H1 (cell line): ENCODE data around the gene EXOC5. TPM values are rescaled to one million over a fixed set of nuclear protein-coding genes. Genes with fewer than 3 reads are reported as not detected.

Experiments used
- CTCF ChIA-PET: fragments of 300-600 bp; sonication (Branson Sonifier 250); formaldehyde crosslinking; loops from one replicate; lab custom pipeline; 2021; ENCODE audit not compliant: partially characterized antibody; lab: Charles Lee
- POLR2A ChIA-PET: fragments of 300-600 bp; sonication (Branson Sonifier 250); formaldehyde crosslinking; loops from one replicate; lab custom pipeline; 2021; ENCODE audit warnings: inconsistent platforms; ENCODE audit not compliant: partially characterized antibody; lab: Charles Lee
- DNase-seq, 2 experiments: peaks; one replicate each; pipeline versions ENCODE4 v3.0.0 to v3.0.0-alpha.2; 2010 to 2022; ENCODE audit warnings: low spot score in 2 of 2, low read depth in 1 of 2, mixed read lengths in 1 of 2
- FAIRE-seq: peaks from 2 replicates; lab custom pipeline; 2011; peaks lifted over from hg19 to GRCh38; lab: Jason Lieb, UNC
- H2AFZ ChIP-seq: 2 replicates; pipeline ENCODE4 v1.8.1; 2012; ENCODE audit warnings: low read length, inconsistent platforms
- H2AK5ac ChIP-seq: 2 replicates; pipeline ENCODE4 v1.6.1; 2013; ENCODE audit warnings: low read depth, low read length
- H2BK120ac ChIP-seq: replicated peaks from 2 replicates; pipeline ENCODE3; 2013; ENCODE audit warnings: low read depth, low read length, inconsistent platforms
- H2BK12ac ChIP-seq: 2 replicates; pipeline ENCODE4 v1.6.1; 2013; ENCODE audit warnings: low read depth, low read length
- H2BK15ac ChIP-seq: 2 replicates; pipeline ENCODE4 v1.6.1; 2013; ENCODE audit warnings: low read length
- H2BK20ac ChIP-seq: 2 replicates; pipeline ENCODE4 v1.6.1; 2013; ENCODE audit warnings: low read length
- H2BK5ac ChIP-seq: 2 replicates; pipeline ENCODE4 v1.6.1; 2013; ENCODE audit warnings: low read depth, low read length
- H3K14ac ChIP-seq: 2 replicates; pipeline ENCODE4 v1.6.1; 2013; ENCODE audit warnings: inconsistent platforms; ENCODE audit not compliant: insufficient read length
- H3K18ac ChIP-seq: 2 replicates; pipeline ENCODE4 v1.6.1; 2013; ENCODE audit warnings: low read length; ENCODE audit errors: extremely low read depth
- H3K23ac ChIP-seq: 2 replicates; pipeline ENCODE4 v1.6.1; 2013; ENCODE audit warnings: inconsistent platforms; ENCODE audit not compliant: insufficient read length
- H3K23me2 ChIP-seq: 2 replicates; pipeline ENCODE4 v1.6.1; 2013; ENCODE audit warnings: low read depth, low read length
- H3K27ac ChIP-seq: 2 replicates; pipeline ENCODE4 v1.6.1; 2011; ENCODE audit warnings: low read depth, low read length, inconsistent platforms
- H3K27me3 ChIP-seq, 4 experiments: replicated peaks in 1 of 4; 1 replicate in 1 of 4; 2 replicates in 3 of 4; pipeline versions ENCODE4 v1.6.1 to v1.8.1; 2011 to 2013; ENCODE audit warnings: low read length in 3 of 4, mild to moderate bottlenecking in 3 of 4, inconsistent platforms in 2 of 4, mixed read lengths in 2 of 4, moderate library complexity in 1 of 4; ENCODE audit not compliant: control insufficient read depth in 3 of 4, insufficient read depth in 3 of 4; ENCODE audit errors: extremely low read depth in 1 of 4
- H3K36me3 ChIP-seq, 4 experiments: 2 replicates each; pipeline versions ENCODE4 v1.6.1 to v1.8.1; 2011 to 2013; ENCODE audit warnings: mild to moderate bottlenecking in 4 of 4, low read length in 3 of 4, moderate library complexity in 2 of 4, control low read depth in 1 of 4, inconsistent platforms in 1 of 4; ENCODE audit not compliant: insufficient read depth in 4 of 4, control insufficient read depth in 2 of 4
- H3K4ac ChIP-seq: replicated peaks from 2 replicates; pipeline ENCODE3; 2013; ENCODE audit warnings: low read length, low read depth, mixed read lengths, inconsistent platforms; ENCODE audit not compliant: insufficient read length
- H3K4me1 ChIP-seq, 4 experiments: replicated peaks in 1 of 4; 1 replicate in 1 of 4; 2 replicates in 3 of 4; pipeline versions ENCODE4 v1.6.1 to v1.8.1; 2011 to 2013; ENCODE audit warnings: low read length in 3 of 4, inconsistent platforms in 2 of 4, mixed read lengths in 1 of 4; ENCODE audit not compliant: insufficient read depth in 4 of 4, control insufficient read depth in 3 of 4
- H3K4me2 ChIP-seq, 2 experiments: 2 replicates each; pipeline versions ENCODE4 v1.6.1 to v1.8.1; 2011 to 2013; ENCODE audit warnings: low read depth in 2 of 2, low read length in 2 of 2, control low read depth in 1 of 2, inconsistent platforms in 1 of 2, mild to moderate bottlenecking in 1 of 2; ENCODE audit not compliant: insufficient read depth in 1 of 2
- H3K4me3 ChIP-seq, 4 experiments: fragments of 200-600, 300-600 bp in 1 of 4; sonication (generic), shearing (Covaris generic), sonication (Bioruptor Twin) in 1 of 4; 2 replicates each; pipeline versions ENCODE4 v1.5.1 to v1.8.1; 2011 to 2016; ENCODE audit warnings: low read length in 4 of 4, low read depth in 3 of 4, control low read depth in 2 of 4, inconsistent platforms in 2 of 4, mild to moderate bottlenecking in 2 of 4, mixed read lengths in 1 of 4, moderate library complexity in 1 of 4; ENCODE audit not compliant: insufficient read depth in 2 of 4; ENCODE audit errors: extremely low read depth in 1 of 4
- H3K56ac ChIP-seq: replicated peaks from 2 replicates; pipeline ENCODE3; 2013; ENCODE audit warnings: low read depth, mild to moderate bottlenecking, mixed read lengths, low read length, inconsistent platforms; ENCODE audit not compliant: insufficient read length
- H3K79me1 ChIP-seq: 2 replicates; pipeline ENCODE4 v1.6.1; 2013; ENCODE audit warnings: low read depth, low read length, control low read depth
- H3K79me2 ChIP-seq, 2 experiments: 2 replicates each; pipeline versions ENCODE4 v1.6.1 to v1.8.1; 2012 to 2013; ENCODE audit warnings: low read length in 2 of 2, mild to moderate bottlenecking in 2 of 2, inconsistent platforms in 1 of 2; ENCODE audit not compliant: insufficient read depth in 2 of 2, control insufficient read depth in 1 of 2
- H3K9ac ChIP-seq, 4 experiments: replicated peaks in 1 of 4; 1 replicate in 1 of 4; 2 replicates in 3 of 4; pipeline versions ENCODE4 v1.6.1 to v1.8.1; 2011 to 2013; ENCODE audit warnings: low read depth in 3 of 4, low read length in 3 of 4, control low read depth in 2 of 4, mild to moderate bottlenecking in 2 of 4, moderate library complexity in 2 of 4, inconsistent platforms in 1 of 4; ENCODE audit errors: extremely low read depth in 1 of 4
- H3K9me3 ChIP-seq, 2 experiments: 2 replicates each; pipeline versions ENCODE4 v1.6.1 to v1.8.1; 2012 to 2013; ENCODE audit warnings: mild to moderate bottlenecking in 2 of 2, moderate library complexity in 2 of 2, control low read depth in 1 of 2, inconsistent platforms in 1 of 2, low read depth in 1 of 2, low read length in 1 of 2, mixed read lengths in 1 of 2; ENCODE audit not compliant: insufficient read depth in 2 of 2
- H4K20me1 ChIP-seq, 2 experiments: replicated peaks in 1 of 2; 2 replicates each; pipeline versions ENCODE3 to v1.8.1; 2011 to 2013; ENCODE audit warnings: inconsistent platforms in 2 of 2, low read length in 2 of 2, mild to moderate bottlenecking in 1 of 2; ENCODE audit not compliant: insufficient read depth in 2 of 2, control insufficient read depth in 1 of 2
- H4K5ac ChIP-seq: 2 replicates; pipeline ENCODE4 v1.6.1; 2013; ENCODE audit warnings: low read length, low read depth, mixed read lengths, inconsistent platforms; ENCODE audit not compliant: insufficient read length
- H4K8ac ChIP-seq: 2 replicates; pipeline ENCODE4 v1.8.0; 2013; ENCODE audit warnings: mild to moderate bottlenecking, moderate library complexity, low read length, inconsistent platforms; ENCODE audit not compliant: insufficient read depth; ENCODE audit errors: extremely low read depth
- H4K91ac ChIP-seq: replicated peaks from 2 replicates; pipeline ENCODE3; 2013; ENCODE audit warnings: low read length, mixed read lengths, inconsistent platforms; ENCODE audit not compliant: insufficient read length
- CBX8 ChIP-seq: fragments of 300-800, 300-1000 bp; sonication (generic); IDR thresholded peaks from 2 replicates; pipeline ENCODE4 v1.7.1; 2016; ENCODE audit warnings: low read depth, low read length, borderline replicate concordance
- FOSL1 ChIP-seq: IDR thresholded peaks from 2 replicates; pipeline ENCODE4 v1.6.1; 2011; ENCODE audit warnings: mild to moderate bottlenecking, low read depth, low read length, moderate library complexity; ENCODE audit not compliant: insufficient read depth
- NANOG ChIP-seq: IDR thresholded peaks from 2 replicates; pipeline ENCODE4 v1.6.1; 2011; ENCODE audit warnings: low read length, low read depth, mild to moderate bottlenecking, inconsistent platforms; ENCODE audit not compliant: insufficient read depth, poor library complexity, severe bottlenecking
- RBBP5 ChIP-seq: IDR thresholded peaks from 2 replicates; pipeline ENCODE4 v1.7.1; 2012; ENCODE audit warnings: low read depth, mild to moderate bottlenecking, inconsistent platforms, low read length, moderate library complexity, borderline replicate concordance
- RFX5 ChIP-seq: IDR thresholded peaks from 2 replicates; pipeline ENCODE4 v1.6.1; 2011; ENCODE audit warnings: low read depth, low read length, improper control_type of control experiment, borderline replicate concordance
- SAP30 ChIP-seq: fragments of 300-600 bp; sonication (generic); IDR thresholded peaks from 2 replicates; pipeline ENCODE4 v1.7.1; 2012; ENCODE audit warnings: low read length, moderate library complexity, mild to moderate bottlenecking, inconsistent platforms; ENCODE audit not compliant: insufficient read depth, insufficient replicate concordance
- SIX5 ChIP-seq: IDR thresholded peaks from 2 replicates; pipeline ENCODE4 v1.6.1; 2011; ENCODE audit warnings: mild to moderate bottlenecking, low read depth, low read length
- SP4 ChIP-seq: IDR thresholded peaks from 2 replicates; pipeline ENCODE4 v1.6.1; 2012; ENCODE audit warnings: low read length, inconsistent platforms
- TBP ChIP-seq: IDR thresholded peaks from 2 replicates; pipeline ENCODE4 v1.6.1; 2011; ENCODE audit warnings: low read depth, low read length, improper control_type of control experiment
- TCF12 ChIP-seq: IDR thresholded peaks from 2 replicates; pipeline ENCODE4 v1.6.1; 2011; ENCODE audit warnings: low read depth, mild to moderate bottlenecking, low read length
- WGBS, 2 experiments: shearing (Covaris generic) in 1 of 2; methylation state at CpG; one replicate each; pipeline versions ENCODE4 v1.1.6 to v1.1.7; 2013 to 2015; ENCODE audit warnings: low lambda C conversion rate in 2 of 2, mixed read lengths in 2 of 2, inconsistent platforms in 1 of 2, low coverage in 1 of 2, missing lambda C conversion rate in 1 of 2; ENCODE audit not compliant: insufficient replicate concordance in 2 of 2, insufficient coverage in 1 of 2, insufficient read length in 1 of 2; ENCODE audit errors: extremely low coverage in 1 of 2, missing lambda C conversion rate in 1 of 2; 5-methylcytosine and 5-hydroxymethylcytosine counted together
- polyA plus RNA-seq, 7 experiments: library from polyadenylated mRNA; depleted of rRNA in 3 of 7; stranded (reverse) in 5 of 7; unstranded in 2 of 7; fragments of >200 nt in 5 of 7; fragments of 200-250 nt in 2 of 7; gene quantifications; 1 replicate in 5 of 7; 2 replicates in 1 of 7; 4 replicates in 1 of 7; pipeline versions ENCODE4 v1.2.1 to v1.2.3, GENCODE V29; 2011 to 2013; ENCODE audit warnings: missing spikeins in 2 of 7, mixed read lengths in 2 of 7
- total RNA-seq: library from RNA; stranded (reverse); fragmentation: NEBNext Ultra II Directional; extraction: Animal tissue kit (Norgen Biotek cat#: 25700); gene quantifications from 2 replicates; pipeline ENCODE4 v1.2.1, GENCODE V29; 2021
- TF ChIP-seq, protein P1 (sequence below): IDR thresholded peaks from 2 replicates; pipeline ENCODE4 v1.6.1; 2012; ENCODE audit warnings: inconsistent platforms
- TF ChIP-seq, protein P2 (sequence below): IDR thresholded peaks from 2 replicates; pipeline ENCODE4 v1.6.1; 2012; ENCODE audit warnings: inconsistent platforms

EXOC5 gene
- total and polyA plus RNA-seq, 2 of the 8 experiments (the other 6 are each of a cell fraction or from before 2014, with no cell fraction given): 23.0 to 86.7 TPM

DNA sequence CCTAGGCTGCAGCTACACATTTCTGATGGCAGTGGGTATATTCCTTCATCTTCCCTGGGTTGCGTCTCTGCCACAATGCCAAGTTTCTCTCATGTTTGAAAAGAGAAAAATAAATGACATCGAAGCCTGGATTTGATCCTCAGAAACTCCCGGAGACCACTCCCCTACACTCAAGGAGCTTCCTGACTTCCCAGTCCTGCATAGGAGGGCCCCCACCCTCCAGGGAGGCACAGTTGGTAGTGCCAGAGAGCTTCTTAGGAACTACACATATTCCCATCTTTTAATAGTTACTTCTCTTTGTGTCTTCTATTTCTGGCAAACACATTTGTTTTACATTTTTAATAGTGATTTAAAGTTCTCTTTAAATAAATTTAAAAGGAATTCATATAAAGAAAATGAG is 30.8 kb upstream of the EXOC5 start:
- no peak overlapping the region for H2BK120ac ChIP-seq
- no peaks in the 10 kb centered on the region for H3K4me1 ChIP-seq
- H4K8ac ChIP-seq: no peak overlapping the region
- no peaks in the 10 kb centered on the region for H3K79me2 ChIP-seq
- no peak overlapping the region for H3K14ac ChIP-seq
- no peak for FAIRE-seq
- H2BK12ac ChIP-seq: no peak overlapping the region
- 90% methylated on average over 3 of the region's 3 CpGs; no CpG with 5 or more reads in 1 of the 2 experiments for WGBS, 2 experiments
- H4K91ac ChIP-seq: no peak overlapping the region
- H3K23ac ChIP-seq: no peak overlapping the region
- H3K79me1 ChIP-seq: no peaks in the 10 kb centered on the region
- no peak overlapping the region for H2BK20ac ChIP-seq
- H3K27me3 ChIP-seq: no peaks in the 10 kb centered on the region
- TF ChIP-seq FOSL1 (no peak), RFX5 (no peak), SAP30 (no peak), SP4 (no peak), RBBP5 (no peak), TCF12 (no peak), TBP (no peak), NANOG (no peak), CBX8 (no peak), SIX5 (no peak)
- TF ChIP-seq, protein P1, sequence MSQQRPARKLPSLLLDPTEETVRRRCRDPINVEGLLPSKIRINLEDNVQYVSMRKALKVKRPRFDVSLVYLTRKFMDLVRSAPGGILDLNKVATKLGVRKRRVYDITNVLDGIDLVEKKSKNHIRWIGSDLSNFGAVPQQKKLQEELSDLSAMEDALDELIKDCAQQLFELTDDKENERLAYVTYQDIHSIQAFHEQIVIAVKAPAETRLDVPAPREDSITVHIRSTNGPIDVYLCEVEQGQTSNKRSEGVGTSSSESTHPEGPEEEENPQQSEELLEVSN: no peak
- TF ChIP-seq, protein P2, sequence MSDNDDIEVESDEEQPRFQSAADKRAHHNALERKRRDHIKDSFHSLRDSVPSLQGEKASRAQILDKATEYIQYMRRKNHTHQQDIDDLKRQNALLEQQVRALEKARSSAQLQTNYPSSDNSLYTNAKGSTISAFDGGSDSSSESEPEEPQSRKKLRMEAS: no peak
- no peaks in the 10 kb centered on the region for H3K36me3 ChIP-seq
- no peak overlapping the region for H3K4me2 ChIP-seq
- no peak overlapping the region for H3K27ac ChIP-seq
- no peak overlapping the region for H2AK5ac ChIP-seq
- no peak overlapping the region for H2AFZ ChIP-seq
- no peak overlapping the region for H3K56ac ChIP-seq
- H3K9ac ChIP-seq: no peak overlapping the region
- H2BK5ac ChIP-seq: no peak overlapping the region
- DNase-seq: no peak
- H3K4me3 ChIP-seq: no peak overlapping the region
- no peaks in the 10 kb centered on the region for H3K9me3 ChIP-seq
- H3K4ac ChIP-seq: no peak overlapping the region
- H4K5ac ChIP-seq: no peak overlapping the region
- H3K18ac ChIP-seq: no peak overlapping the region
- POLR2A ChIA-PET: no interaction called here
- H3K23me2 ChIP-seq: no peaks in the 10 kb centered on the region
- no peak overlapping the region for H2BK15ac ChIP-seq
- CTCF ChIA-PET: interaction anchor here (1.4 to 2.5 kb wide), 2 partner anchors 10 to 18 kb away, joined by 4 to 8 read pairs; no protein-coding TSS in a partner anchor
- H4K20me1 ChIP-seq: no peaks in the 10 kb centered on the region
